OCI-LY3 (cell line): ENCODE data around the gene CC2D2A.

Experiments used
- H2AFZ ChIP-seq: fragments of 200-600, 300-600 bp; shearing (Covaris generic); 2 replicates; pipeline ENCODE4 v1.6.0; 2014; ENCODE audit warnings: antibody characterized with exemption, low read depth, low read length
- H3K27ac ChIP-seq: fragments of 200-600, 300-600 bp; sonication (generic); 2 replicates; pipeline ENCODE4 v1.5.1; 2014; ENCODE audit warnings: mild to moderate bottlenecking, low read length, moderate library complexity, mixed read lengths
- H3K27me3 ChIP-seq: fragments of 200-600, 300-600 bp; sonication (generic); 2 replicates; pipeline ENCODE4 v1.6.1; 2014; ENCODE audit warnings: low read depth, low read length, mixed read lengths
- H3K36me3 ChIP-seq: fragments of 200-600, 300-600 bp; sonication (generic); replicated peaks from 2 replicates; pipeline ENCODE3; 2014; ENCODE audit warnings: low read depth, low read length, mixed read lengths
- H3K4me1 ChIP-seq: fragments of 300-600, 200-600 bp; sonication (generic); 2 replicates; pipeline ENCODE4 v1.6.1; 2014; ENCODE audit warnings: low read length, mixed read lengths
- H3K4me2 ChIP-seq: fragments of 200-600, 300-600 bp; sonication (generic); 2 replicates; pipeline ENCODE4 v1.6.1; 2014; ENCODE audit warnings: low read length, mixed read lengths
- H3K4me3 ChIP-seq: fragments of 300-600, 200-600 bp; sonication (generic); 2 replicates; pipeline ENCODE4 v1.5.1; 2014; ENCODE audit warnings: antibody characterized with exemption, mild to moderate bottlenecking, low read length, moderate library complexity
- H3K79me2 ChIP-seq: fragments of 300-600, 200-600 bp; shearing (Covaris generic); 2 replicates; pipeline ENCODE4 v1.6.1; 2014; ENCODE audit warnings: mild to moderate bottlenecking, low read length, mixed read lengths
- H3K9ac ChIP-seq: fragments of 300-600, 200-600 bp; shearing (Covaris generic); 2 replicates; pipeline ENCODE4 v1.6.0; 2014; ENCODE audit warnings: mild to moderate bottlenecking, low read length, moderate library complexity
- H3K9me3 ChIP-seq: fragments of 200-600, 300-600 bp; shearing (Covaris generic); 2 replicates; pipeline ENCODE4 v1.6.1; 2014; ENCODE audit warnings: low read length, mixed read lengths; ENCODE audit not compliant: insufficient read depth
- H4K20me1 ChIP-seq: fragments of 200-600, 300-600 bp; sonication (generic); 2 replicates; pipeline ENCODE4 v1.6.1; 2016; ENCODE audit warnings: low read length, mixed read lengths; ENCODE audit not compliant: insufficient read depth
- CTCF ChIP-seq: fragments of 200-600, 300-600 bp; sonication (generic); IDR thresholded peaks from 2 replicates; pipeline ENCODE4 v1.5.1; 2014; ENCODE audit warnings: antibody characterized with exemption, low read length, low read depth
- EZH2phosphoT487 ChIP-seq: fragments of 200-600 bp; shearing (Covaris generic); IDR thresholded peaks from 2 replicates; pipeline ENCODE4 v1.6.1; 2018; ENCODE audit warnings: antibody characterized with exemption, mixed run types, low read depth

The CC2D2A gene

GRCh38 chr4:15636818-15637217, 167.1 kb downstream of the CC2D2A start:
- no peaks in the 10 kb centered on the region for H3K79me2 ChIP-seq
- no peak for TF ChIP-seq EZH2phosphoT487
- no peak for TF ChIP-seq CTCF
- peaks cover 17% of the 10 kb centered on the region for H3K36me3 ChIP-seq

GRCh38 chr4:15638418-15638817, 168.7 kb downstream of the CC2D2A start:
- Histone ChIP-seq H3K79me2 (no peaks in the 10 kb centered on the region), H4K20me1 (no peaks in the 10 kb centered on the region), H3K4me3 (no peak overlapping the region), H3K36me3 (peaks cover 14% of the 10 kb centered on the region), H3K4me2 (no peak overlapping the region), H3K4me1 (0 out of 2 replicates have a peak, but pooled peaks cover 3% of the 10 kb centered on the region), H3K27ac (no peak overlapping the region), H2AFZ (no peak overlapping the region), H3K9ac (no peak overlapping the region), H3K27me3 (no peaks in the 10 kb centered on the region), H3K9me3 (no peaks in the 10 kb centered on the region)
- TF ChIP-seq EZH2phosphoT487, result no peak
- TF ChIP-seq CTCF, result no peak

More at GRCh38 chr4:15636818-15637217, 167.1 kb downstream of the CC2D2A start:
- H3K27me3 ChIP-seq, result no peaks in the 10 kb centered on the region
- no peak overlapping the region for H3K4me2 ChIP-seq
- no peak overlapping the region for H3K4me3 ChIP-seq
- H3K9me3 ChIP-seq, result no peaks in the 10 kb centered on the region
- no peak overlapping the region for H2AFZ ChIP-seq
- H4K20me1 ChIP-seq, result no peaks in the 10 kb centered on the region
- no peak overlapping the region for H3K9ac ChIP-seq
- H3K27ac ChIP-seq, result no peak overlapping the region
- H3K4me1 ChIP-seq, result 0 out of 2 replicates have a peak, but pooled peaks cover 3% of the 10 kb centered on the region

GRCh38 chr4:15648600-15648999, 178.9 kb downstream of the CC2D2A start:
- H3K4me2 ChIP-seq, result no peak overlapping the region
- peaks cover 9% of the 10 kb centered on the region for H4K20me1 ChIP-seq
- peaks cover 16% of the 10 kb centered on the region for H3K4me1 ChIP-seq
- H3K9me3 ChIP-seq, result no peaks in the 10 kb centered on the region
- H3K27me3 ChIP-seq, result no peaks in the 10 kb centered on the region
- no peaks in the 10 kb centered on the region for H3K36me3 ChIP-seq
- no peak for TF ChIP-seq CTCF
- no peak for TF ChIP-seq EZH2phosphoT487
- H2AFZ ChIP-seq, result no peak overlapping the region
- H3K9ac ChIP-seq, result no peak overlapping the region
- no peak overlapping the region for H3K27ac ChIP-seq
- no peak overlapping the region for H3K4me3 ChIP-seq
- H3K79me2 ChIP-seq, result peaks cover 72% of the 10 kb centered on the region

- no peak overlapping the region for H3K9ac ChIP-seq
- no peak overlapping the region for H3K4me3 ChIP-seq
- peaks cover 22% of the 10 kb centered on the region for H3K4me1 ChIP-seq
- H3K36me3 ChIP-seq, result no peaks in the 10 kb centered on the region
- H3K27me3 ChIP-seq, result no peaks in the 10 kb centered on the region
- no peak overlapping the region for H2AFZ ChIP-seq
- no peaks in the 10 kb centered on the region for H3K9me3 ChIP-seq
- H3K4me2 ChIP-seq, result peak overlapping the region; percentile 31; the same call in 1 of the 2 replicates
- peaks cover 81% of the 10 kb centered on the region for H3K79me2 ChIP-seq
- TF ChIP-seq EZH2phosphoT487 (no peak), CTCF (peak; percentile 84)
- no peak overlapping the region for H3K27ac ChIP-seq
- peaks cover 9% of the 10 kb centered on the region for H4K20me1 ChIP-seq
Observed at GRCh38 chr4:15649914-15650545, 180.3 kb downstream of the CC2D2A start.
